ENCODE results near the gene NEDD8.

- TF ChIP-seq, protein P1, sequence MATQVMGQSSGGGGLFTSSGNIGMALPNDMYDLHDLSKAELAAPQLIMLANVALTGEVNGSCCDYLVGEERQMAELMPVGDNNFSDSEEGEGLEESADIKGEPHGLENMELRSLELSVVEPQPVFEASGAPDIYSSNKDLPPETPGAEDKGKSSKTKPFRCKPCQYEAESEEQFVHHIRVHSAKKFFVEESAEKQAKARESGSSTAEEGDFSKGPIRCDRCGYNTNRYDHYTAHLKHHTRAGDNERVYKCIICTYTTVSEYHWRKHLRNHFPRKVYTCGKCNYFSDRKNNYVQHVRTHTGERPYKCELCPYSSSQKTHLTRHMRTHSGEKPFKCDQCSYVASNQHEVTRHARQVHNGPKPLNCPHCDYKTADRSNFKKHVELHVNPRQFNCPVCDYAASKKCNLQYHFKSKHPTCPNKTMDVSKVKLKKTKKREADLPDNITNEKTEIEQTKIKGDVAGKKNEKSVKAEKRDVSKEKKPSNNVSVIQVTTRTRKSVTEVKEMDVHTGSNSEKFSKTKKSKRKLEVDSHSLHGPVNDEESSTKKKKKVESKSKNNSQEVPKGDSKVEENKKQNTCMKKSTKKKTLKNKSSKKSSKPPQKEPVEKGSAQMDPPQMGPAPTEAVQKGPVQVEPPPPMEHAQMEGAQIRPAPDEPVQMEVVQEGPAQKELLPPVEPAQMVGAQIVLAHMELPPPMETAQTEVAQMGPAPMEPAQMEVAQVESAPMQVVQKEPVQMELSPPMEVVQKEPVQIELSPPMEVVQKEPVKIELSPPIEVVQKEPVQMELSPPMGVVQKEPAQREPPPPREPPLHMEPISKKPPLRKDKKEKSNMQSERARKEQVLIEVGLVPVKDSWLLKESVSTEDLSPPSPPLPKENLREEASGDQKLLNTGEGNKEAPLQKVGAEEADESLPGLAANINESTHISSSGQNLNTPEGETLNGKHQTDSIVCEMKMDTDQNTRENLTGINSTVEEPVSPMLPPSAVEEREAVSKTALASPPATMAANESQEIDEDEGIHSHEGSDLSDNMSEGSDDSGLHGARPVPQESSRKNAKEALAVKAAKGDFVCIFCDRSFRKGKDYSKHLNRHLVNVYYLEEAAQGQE (IDR thresholded peaks at IDR 0.05; ENCODE audit: low read depth), result no peak
- TF ChIP-seq EP300 (IDR thresholded peaks at IDR 0.05; ENCODE audit: borderline replicate concordance), result no peak
Observed at GRCh38 chr14:24251880-24252288, 19.7 kb upstream of the NEDD8 start.

All from Ishikawa (cell line).